Muscle of arm (tissue), 14 donors: Measurements from ENCODE around the gene TUBA1B. TPM values are rescaled to one million over a fixed set of nuclear protein-coding genes. Genes with fewer than 3 reads are reported as not detected.
"Not testable (repeated sequence)": the region's sequence is repeated elsewhere in the genome, so short reads cannot be mapped to it uniquely, and the experiment has no call there.

ENCODE experiments used
- DNase-seq: peaks from one replicate; pipeline ENCODE4 v3.0.0-alpha.2; 2013
- long read RNA-seq, 11 donors: transcript quantifications; one replicate each; lab custom pipeline, GENCODE V29; 2026
- polyA plus RNA-seq, 12 donors: library from polyadenylated mRNA; unstranded; fragments of 120-200 nt; gene quantifications; one replicate each; pipeline ENCODE4 v1.2.1, GENCODE V29; 2013; ENCODE audit not compliant: insufficient read length in 12 of 12

Gene TUBA1B
- 1,000 to 10,000 TPM in 5 of 12 donors, 100 to 1,000 TPM in 7; 274 to 1,254 (median 956) TPM for polyA plus RNA-seq
- long read RNA-seq, donor 1, transcript TUBA1B-202 (4 exons, 1,627 nt) = major isoform, 532 of 650 reads
- long read RNA-seq, donor 1, transcript TUBA1B-201 (3 exons, 3,198 nt) = minor isoform, 71 of 650 reads
- long read RNA-seq, donor 1, transcript TUBA1B-207 (2 exons, 840 nt) = minor isoform, 23 of 650 reads
- long read RNA-seq, donor 1, partial matches to known transcripts = 19 of 650 reads
- long read RNA-seq, donor 1, other reads (novel, unspliced or antisense) = 5 of 650 reads
- long read RNA-seq, donor 2, transcript TUBA1B-207 (2 exons, 840 nt) = minor isoform, 11 of 622 reads
- long read RNA-seq, donor 2, transcript TUBA1B-202 (4 exons, 1,627 nt) = major isoform, 548 of 622 reads
- long read RNA-seq, donor 2, transcript TUBA1B-201 (3 exons, 3,198 nt) = minor isoform, 42 of 622 reads
- long read RNA-seq, donor 2, partial matches to known transcripts = 13 of 622 reads
- long read RNA-seq, donor 2, other reads (novel, unspliced or antisense) = 5 of 622 reads
- long read RNA-seq, donor 3, transcript TUBA1B-201 (3 exons, 3,198 nt) = minor isoform, 37 of 287 reads
- long read RNA-seq, donor 3, transcript TUBA1B-202 (4 exons, 1,627 nt) = major isoform, 239 of 287 reads
- long read RNA-seq, donor 3, partial matches to known transcripts = 7 of 287 reads
- long read RNA-seq, donor 3, other reads (novel, unspliced or antisense) = 0 of 287 reads
- long read RNA-seq, donor 4, transcript TUBA1B-202 (4 exons, 1,627 nt) = major isoform, 173 of 203 reads
- long read RNA-seq, donor 4, transcript TUBA1B-201 (3 exons, 3,198 nt) = minor isoform, 26 of 203 reads
- long read RNA-seq, donor 4, partial matches to known transcripts = 0 of 203 reads
- long read RNA-seq, donor 4, other reads (novel, unspliced or antisense) = 0 of 203 reads
- long read RNA-seq, donor 5 = 0 reads
- long read RNA-seq, donor 6, transcript TUBA1B-201 (3 exons, 3,198 nt) = minor isoform, 42 of 414 reads
- long read RNA-seq, donor 6, transcript TUBA1B-202 (4 exons, 1,627 nt) = major isoform, 363 of 414 reads
- long read RNA-seq, donor 6, transcript TUBA1B-207 (2 exons, 840 nt) = minor isoform, 8 of 414 reads
- long read RNA-seq, donor 6, partial matches to known transcripts = 0 of 414 reads
- long read RNA-seq, donor 6, other reads (novel, unspliced or antisense) = 0 of 414 reads
- long read RNA-seq, donor 7, transcript TUBA1B-207 (2 exons, 840 nt) = minor isoform, 6 of 251 reads
- long read RNA-seq, donor 7, transcript TUBA1B-202 (4 exons, 1,627 nt) = major isoform, 206 of 251 reads
- long read RNA-seq, donor 7, transcript TUBA1B-201 (3 exons, 3,198 nt) = minor isoform, 33 of 251 reads
- long read RNA-seq, donor 7, partial matches to known transcripts = 6 of 251 reads
- long read RNA-seq, donor 7, other reads (novel, unspliced or antisense) = 0 of 251 reads
- long read RNA-seq, donor 8, transcript TUBA1B-202 (4 exons, 1,627 nt) = major isoform, 429 of 578 reads
- long read RNA-seq, donor 8, transcript TUBA1B-207 (2 exons, 840 nt) = minor isoform, 11 of 578 reads
- long read RNA-seq, donor 8, transcript TUBA1B-201 (3 exons, 3,198 nt) = minor isoform, 111 of 578 reads
- long read RNA-seq, donor 8, partial matches to known transcripts = 21 of 578 reads
- long read RNA-seq, donor 8, other reads (novel, unspliced or antisense) = 6 of 578 reads
- long read RNA-seq, donor 9, transcript TUBA1B-207 (2 exons, 840 nt) = minor isoform, 9 of 644 reads
- long read RNA-seq, donor 9, transcript TUBA1B-201 (3 exons, 3,198 nt) = minor isoform, 73 of 644 reads
- long read RNA-seq, donor 9, transcript TUBA1B-202 (4 exons, 1,627 nt) = major isoform, 410 of 644 reads
- long read RNA-seq, donor 9, partial matches to known transcripts = 152 of 644 reads
- long read RNA-seq, donor 9, other reads (novel, unspliced or antisense) = 0 of 644 reads
- long read RNA-seq, donor 10, transcript TUBA1B-202 (4 exons, 1,627 nt) = major isoform, 461 of 643 reads
- long read RNA-seq, donor 10, transcript TUBA1B-207 (2 exons, 840 nt) = minor isoform, 11 of 643 reads
- long read RNA-seq, donor 10, transcript TUBA1B-201 (3 exons, 3,198 nt) = minor isoform, 141 of 643 reads
- long read RNA-seq, donor 10, partial matches to known transcripts = 24 of 643 reads
- long read RNA-seq, donor 10, other reads (novel, unspliced or antisense) = 6 of 643 reads
- long read RNA-seq, donor 11, transcript TUBA1B-201 (3 exons, 3,198 nt) = minor isoform, 72 of 727 reads
- long read RNA-seq, donor 11, transcript TUBA1B-207 (2 exons, 840 nt) = minor isoform, 20 of 727 reads
- long read RNA-seq, donor 11, transcript TUBA1B-202 (4 exons, 1,627 nt) = major isoform, 579 of 727 reads
- long read RNA-seq, donor 11, partial matches to known transcripts = 30 of 727 reads
- long read RNA-seq, donor 11, other reads (novel, unspliced or antisense) = 24 of 727 reads

DNA sequence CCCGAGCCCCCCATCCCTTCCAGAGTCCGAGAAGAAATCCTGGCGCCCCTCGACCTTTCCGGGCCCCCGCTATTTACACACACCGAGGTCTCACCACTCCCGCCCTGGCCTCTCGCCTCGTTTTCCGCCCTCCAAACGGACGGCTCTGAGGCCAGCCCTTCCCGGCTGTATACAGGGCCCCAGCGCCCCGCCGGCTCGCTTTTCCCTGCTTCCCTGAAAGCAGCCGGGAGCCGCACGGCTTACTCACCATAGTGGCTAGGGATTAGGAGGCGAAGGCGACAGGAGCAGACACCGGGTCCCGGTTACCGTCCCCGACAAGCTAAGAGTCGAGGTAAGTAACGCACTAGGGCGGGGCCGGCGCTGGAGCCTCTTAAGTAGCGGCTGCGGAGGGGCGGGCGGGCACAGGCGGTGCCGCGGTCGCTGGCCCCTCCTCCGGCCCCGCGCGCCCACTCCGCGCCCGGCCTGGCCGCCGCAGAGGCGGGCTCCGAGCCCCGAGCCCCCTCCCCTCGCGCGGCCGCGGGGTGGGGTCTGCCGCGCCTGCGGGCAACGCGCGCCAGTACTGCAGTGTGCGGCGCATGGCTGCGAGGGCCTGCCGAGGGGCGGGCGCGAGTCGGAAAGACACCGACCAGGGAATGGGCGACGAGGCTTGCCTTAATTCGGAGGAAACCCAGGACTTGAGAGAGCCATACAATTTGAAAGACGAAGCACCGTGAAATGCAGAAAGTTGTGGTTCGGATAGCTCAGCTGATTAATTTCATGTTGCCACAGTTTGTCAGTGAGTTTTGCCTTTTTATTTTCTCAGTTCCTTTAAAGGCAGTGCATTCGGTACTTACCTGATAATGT lies at the start of gene TUBA1B:
Gene TUBA1B, minus strand, starts transcription at position 345 of the 843 bp plus-strand sequence. Its CDS starts 95 bp downstream, at position 250.
- DNase-seq = peak; percentile 90

GRCh38 chr12:49174218-49174617 lies 43.0 kb upstream of the TUBA1B start:
- no peak for DNase-seq

DNA sequence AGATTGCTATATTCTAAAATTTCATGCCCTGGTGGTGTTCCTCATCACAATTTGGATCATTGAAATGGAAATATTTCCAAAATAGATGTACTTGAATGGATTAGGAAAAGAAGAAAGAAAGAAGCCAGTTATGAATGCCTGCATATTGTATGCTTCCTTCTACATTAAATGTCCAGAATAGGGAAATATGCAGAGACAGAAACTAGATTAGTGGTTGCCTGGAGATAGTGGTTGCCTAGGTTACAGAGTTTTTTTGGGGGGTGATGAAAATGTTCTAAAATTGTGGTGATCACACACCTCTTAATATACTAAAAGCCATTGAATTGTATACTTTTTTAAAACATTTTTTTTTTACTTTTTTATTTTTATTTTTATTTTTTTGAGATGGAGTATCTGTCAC lies 39.7 kb upstream of the TUBA1B start:
- no peak for DNase-seq

GRCh38 chr12:49165114-49165513 lies 33.9 kb upstream of the TUBA1B start:
- DNase-seq = no peak

DNA sequence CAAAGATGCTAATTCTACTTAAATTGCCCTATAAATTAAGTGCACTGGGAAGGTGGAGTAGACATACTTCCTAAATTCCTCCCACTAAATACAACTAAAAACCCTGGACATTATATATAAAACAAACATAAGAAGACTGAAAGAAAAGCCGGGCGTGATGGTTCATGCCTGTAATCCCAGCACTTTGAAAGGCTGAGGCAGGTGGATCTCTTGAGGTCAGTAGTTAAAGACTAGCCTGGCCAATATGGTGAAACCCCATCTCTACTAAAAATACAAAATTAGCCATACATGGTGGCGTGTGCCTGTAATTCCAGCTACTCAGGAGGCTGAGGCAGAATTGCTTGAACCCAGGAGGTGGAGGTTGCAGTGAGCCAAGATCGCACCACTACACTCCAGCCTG lies 30.7 kb upstream of the TUBA1B start:
- DNase-seq = not testable (repeated sequence)

DNA sequence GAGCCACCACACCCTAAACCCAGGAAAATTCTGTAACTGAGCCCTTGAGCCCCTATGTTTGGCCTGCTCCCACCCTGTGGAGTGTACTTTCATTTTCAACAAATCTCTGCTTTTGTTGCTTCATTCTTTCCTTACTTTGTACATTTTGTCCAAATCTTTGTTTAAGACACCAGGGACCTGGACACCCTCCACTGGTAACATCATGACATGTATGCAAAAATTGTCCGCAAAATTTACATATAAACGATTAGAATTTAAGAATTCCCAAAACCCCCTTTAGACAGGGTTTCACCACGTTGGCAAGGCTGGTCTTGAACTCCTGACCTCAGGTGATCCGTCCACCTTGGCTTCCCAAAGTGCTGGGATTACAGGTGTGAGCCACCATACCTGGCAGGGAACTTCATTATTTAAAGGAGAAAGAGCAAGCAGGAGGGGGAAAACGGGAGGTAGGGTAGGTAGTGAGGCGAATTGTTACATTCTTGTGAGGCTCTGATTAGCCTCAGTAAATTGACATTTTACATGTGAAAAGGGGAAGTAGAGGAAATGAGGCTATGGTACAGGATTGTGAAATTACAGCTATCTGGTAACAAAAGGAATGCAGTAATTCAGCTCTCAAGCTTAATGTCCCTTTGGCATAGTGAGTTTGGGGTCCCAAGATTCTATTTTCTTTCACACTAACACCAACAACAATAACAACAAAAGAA lies 30.0 kb upstream of the TUBA1B start:
- no peak for DNase-seq

DNA sequence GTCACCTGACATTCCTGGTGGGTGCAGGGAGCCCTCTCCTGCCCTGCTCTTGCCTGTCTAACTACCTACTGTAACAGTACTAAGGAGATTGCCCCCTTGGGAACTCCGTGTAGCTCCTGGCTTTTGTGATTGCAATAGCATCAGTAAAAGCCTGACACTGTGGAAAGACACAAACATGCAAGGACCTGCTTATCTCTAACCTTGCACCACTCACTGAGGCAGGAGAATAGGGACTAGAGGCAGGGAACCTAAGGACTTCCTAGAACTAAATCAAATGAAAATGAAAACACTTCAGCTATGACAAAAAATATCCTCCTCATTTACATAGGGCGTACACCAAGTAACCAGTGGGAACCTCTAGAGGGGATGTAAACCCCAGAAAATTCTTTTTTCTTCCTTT lies 29.2 kb upstream of the TUBA1B start:
- no peak for DNase-seq

DNA sequence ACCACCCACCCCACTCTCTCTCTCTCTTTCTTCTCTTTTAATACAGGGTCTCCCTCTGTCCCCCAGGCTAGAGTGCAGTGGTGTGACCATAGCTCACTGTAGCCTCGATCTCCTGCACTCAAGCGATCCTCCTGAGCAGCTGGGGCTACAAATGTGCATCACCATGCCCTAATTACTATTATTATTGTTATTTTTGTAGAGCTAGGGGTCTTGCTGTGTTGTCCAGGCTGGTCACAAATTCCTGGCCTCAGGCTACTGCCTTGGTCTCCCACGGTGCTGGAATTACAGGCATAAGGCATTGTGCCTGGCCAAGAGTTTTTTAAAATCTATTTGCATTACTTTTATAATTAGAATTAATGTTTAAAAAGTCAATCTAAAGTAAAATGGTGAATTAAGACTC lies 23.0 kb upstream of the TUBA1B start:
- DNase-seq = no peak

- DNase-seq = no peak
Measured at GRCh38 chr12:49147384-49147783, 16.2 kb upstream of the TUBA1B start.

GRCh38 chr12:49146406-49146805 lies 15.2 kb upstream of the TUBA1B start:
- no peak for DNase-seq

DNA sequence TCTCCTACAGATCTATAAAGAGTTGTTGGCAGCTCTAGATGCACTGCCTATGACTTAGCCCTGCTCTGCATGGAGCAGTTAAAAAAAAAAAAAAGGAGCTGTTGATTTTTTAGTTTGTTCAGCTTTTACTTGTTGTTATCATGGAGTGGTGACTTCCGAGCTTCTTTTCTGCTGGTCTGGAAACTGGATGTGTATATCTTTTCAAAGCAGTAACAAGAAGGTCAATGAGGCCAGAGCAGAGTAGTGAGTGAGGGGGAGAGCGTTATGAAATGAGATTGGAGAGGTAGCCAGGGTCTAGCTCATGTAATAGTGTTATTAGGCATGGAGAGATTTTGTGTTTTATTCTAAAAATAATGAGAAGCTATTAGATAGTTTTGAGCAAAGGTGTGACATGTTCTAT lies 13.2 kb upstream of the TUBA1B start:
- no peak for DNase-seq

DNA sequence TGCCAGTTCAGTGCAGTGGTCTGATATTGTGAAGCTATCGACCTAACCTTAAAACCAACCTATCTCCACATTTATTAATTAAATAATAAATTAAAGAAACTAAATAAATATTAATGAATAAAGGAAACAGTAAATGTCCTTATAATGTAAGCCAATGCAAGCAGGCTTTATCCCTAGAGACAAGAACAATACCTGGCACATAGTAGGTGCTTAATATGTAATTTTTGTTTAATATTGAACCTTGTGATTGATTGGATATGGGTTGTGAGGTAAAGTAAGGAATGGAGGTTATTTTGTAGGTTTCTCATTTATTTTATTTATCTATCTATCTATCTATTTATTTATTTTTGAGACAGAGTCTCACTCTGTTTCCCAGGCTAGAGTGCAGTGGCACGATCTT lies 7.8 kb upstream of the TUBA1B start:
- no peak for DNase-seq

DNA sequence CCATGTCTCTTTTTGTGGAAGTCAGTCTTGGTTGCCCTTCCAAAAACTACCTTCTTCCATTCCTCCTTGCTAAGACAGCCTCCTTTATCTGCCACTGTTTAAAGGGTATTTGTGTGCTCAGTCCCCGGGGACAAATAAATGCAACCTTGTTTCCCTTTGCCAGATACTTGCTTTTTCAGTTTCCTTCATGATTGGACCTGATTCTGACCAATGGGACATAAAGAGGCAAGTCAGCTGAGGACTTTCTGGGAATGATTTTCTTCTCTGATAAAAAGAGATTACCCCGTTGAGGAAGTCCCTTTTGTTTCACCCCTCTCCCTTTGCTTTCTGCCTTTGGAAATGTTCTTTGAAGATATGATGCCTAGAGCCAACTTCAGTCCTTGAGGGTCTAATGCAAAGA lies 7.4 kb upstream of the TUBA1B start:
- DNase-seq = no peak

GRCh38 chr12:49137476-49137875 lies 6.3 kb upstream of the TUBA1B start:
- no peak for DNase-seq

DNA sequence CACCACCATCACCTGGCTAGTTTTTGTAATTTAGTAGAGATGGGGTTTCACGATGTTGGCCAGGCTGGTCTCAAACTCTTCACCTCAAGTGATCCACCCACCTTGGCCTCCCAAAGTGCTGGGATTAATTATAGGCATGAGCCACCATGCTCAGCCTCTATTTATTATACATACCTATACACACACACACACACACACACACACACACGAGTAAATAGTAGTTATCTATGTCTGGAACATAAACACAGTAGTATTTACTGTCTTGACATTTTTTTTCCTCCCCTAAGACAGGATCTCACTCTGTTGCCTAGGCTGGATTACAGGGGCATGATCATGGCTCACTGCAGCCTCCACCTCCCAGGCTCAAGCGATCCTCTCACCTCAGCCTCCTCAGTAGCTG lies 5.8 kb upstream of the TUBA1B start:
- not testable (repeated sequence) for DNase-seq

DNA sequence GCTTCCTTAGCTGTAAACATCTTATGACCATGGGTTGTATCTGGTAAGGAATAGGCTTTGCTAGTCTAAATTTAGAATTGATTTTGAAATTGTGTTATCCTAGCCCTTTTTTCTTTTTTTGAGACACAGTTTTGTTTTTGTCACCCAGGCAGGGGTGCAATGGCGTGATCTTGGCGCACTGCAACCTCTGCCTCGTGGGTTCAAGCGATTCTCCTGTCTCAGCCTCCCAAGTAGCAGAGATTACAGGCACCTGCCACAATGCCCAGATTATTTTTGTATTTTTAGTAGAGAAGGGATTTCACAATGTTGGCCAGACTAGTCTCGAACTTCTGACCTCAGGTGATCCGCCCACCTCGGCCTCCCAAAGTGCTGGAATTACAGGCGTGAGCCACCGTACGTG lies 2.4 kb upstream of the TUBA1B start:
- no peak for DNase-seq

DNA sequence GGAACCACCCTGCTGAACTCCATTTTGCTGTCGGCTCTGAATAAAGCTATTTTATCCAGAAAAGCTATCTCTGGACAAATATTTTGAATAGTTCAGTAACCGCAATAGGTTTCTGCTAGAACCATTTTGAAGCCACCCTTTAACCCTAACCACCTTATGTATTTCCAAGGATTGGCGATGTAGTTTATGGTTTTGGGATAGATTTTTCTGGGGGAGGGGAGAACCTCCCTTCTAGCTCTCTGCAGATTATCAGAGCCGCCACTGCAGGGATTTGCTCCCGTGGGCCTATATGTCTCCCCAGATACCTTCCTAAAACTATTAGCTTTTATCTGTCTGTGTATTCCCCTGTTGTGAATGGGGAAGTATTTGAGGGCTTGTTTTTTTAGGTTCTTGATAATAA lies 1.8 kb upstream of the TUBA1B start:
- no peak for DNase-seq
